ENCODE results near the gene SPA17. TPM values are rescaled to one million over a fixed set of nuclear protein-coding genes. Genes with fewer than 3 reads are reported as not detected.

SPA17 gene
- total RNA-seq, 4 donors from 2014 or later, result 1.2 to 7.1 (median 3.3) TPM

- no peak for DNase-seq (ENCODE audit: low spot score in 2 of 2)
- no peak for TF ChIP-seq EP300 (IDR thresholded peaks at IDR 0.05)
- TF ChIP-seq POLR2A (IDR thresholded peaks at IDR 0.05), result no peak
- TF ChIP-seq CTCF (IDR thresholded peaks at IDR 0.05), result no peak
- Histone ChIP-seq H3K4me1 (peaks cover 0 to 6% (median 0%) of the 10 kb centered on the region in 4 donors), H3K27me3 (no peaks in the 10 kb centered on the region), H3K36me3 (peaks cover 0 to 25% (median 0%) of the 10 kb centered on the region in 3 donors), H3K9me3 (no peaks in the 10 kb centered on the region), H3K27ac (no peak overlapping the region), H3K4me3 (no peak overlapping the region)
- 86 to 90% methylated on average over 3 of the region's 3 CpGs for WGBS, 2 donors
These were observed 31.1 kb upstream of the SPA17 start for GRCh38 chr11:124642628-124643027.

- TF ChIP-seq CTCF (IDR thresholded peaks at IDR 0.05) (no peak), POLR2A (IDR thresholded peaks at IDR 0.05) (no peak), EP300 (IDR thresholded peaks at IDR 0.05) (no peak)
- WGBS, 2 donors, result 81 to 86% methylated on average over 10 of the region's 10 CpGs
- no peaks in the 10 kb centered on the region for H3K27me3 ChIP-seq
- DNase-seq (ENCODE audit: low spot score in 2 of 2), result no peak
- no peak overlapping the region for H3K27ac ChIP-seq
- no peaks in the 10 kb centered on the region for H3K9me3 ChIP-seq
- H3K4me3 ChIP-seq, result no peak overlapping the region
- H3K4me1 ChIP-seq, result peaks cover 0 to 6% (median 0%) of the 10 kb centered on the region in 4 donors
- peaks cover 0 to 25% (median 0%) of the 10 kb centered on the region in 3 donors for H3K36me3 ChIP-seq
These were observed 30.6 kb upstream of the SPA17 start for GRCh38 chr11:124643042-124643604.

- Histone ChIP-seq H3K4me3 (no peak overlapping the region), H3K36me3 (peaks cover 0 to 20% (median 0%) of the 10 kb centered on the region in 3 donors), H3K27me3 (no peaks in the 10 kb centered on the region), H3K4me1 (peaks cover 0 to 6% (median 0%) of the 10 kb centered on the region in 4 donors), H3K9me3 (no peaks in the 10 kb centered on the region), H3K27ac (no peak overlapping the region)
- no peak for DNase-seq (ENCODE audit: low spot score in 2 of 2)
- TF ChIP-seq POLR2A (IDR thresholded peaks at IDR 0.05), result no peak
- no peak for TF ChIP-seq CTCF (IDR thresholded peaks at IDR 0.05)
- 32% methylated on average over 3 of the region's 3 CpGs for WGBS, 2 donors
These were observed 29.9 kb upstream of the SPA17 start for GRCh38 chr11:124643605-124644425.

GRCh38 chr11:124644426-124645280, 29.1 kb upstream of the SPA17 start:
- DNase-seq (ENCODE audit: low spot score in 2 of 2), result peak; percentile 24 to 25
- WGBS, 2 donors, result 17 to 19% methylated on average over 16 of the region's 16 CpGs
- peak overlapping the region in 1 of 4 donors; percentile 31 for H3K27ac ChIP-seq

More at GRCh38 chr11:124644426-124645280, 29.1 kb upstream of the SPA17 start:
- Histone ChIP-seq H3K9me3 (no peaks in the 10 kb centered on the region), H3K36me3 (peaks cover 0 to 20% (median 0%) of the 10 kb centered on the region in 3 donors), H3K4me3 (peak overlapping the region in 1 of 4 donors; percentile 21), H3K4me1 (peaks cover 0 to 6% (median 0%) of the 10 kb centered on the region in 4 donors), H3K27me3 (no peaks in the 10 kb centered on the region)
- TF ChIP-seq POLR2A (IDR thresholded peaks at IDR 0.05) (no peak), EP300 (IDR thresholded peaks at IDR 0.05) (no peak), CTCF (IDR thresholded peaks at IDR 0.05) (peak; percentile 75 to 79 (median 77))

Data from tibial nerve (tissue), 4 donors.